GM19099 (cell line): ENCODE data around the gene TBC1D5.

Experiments
- POLR2A ChIP-seq: IDR thresholded peaks from 3 replicates; pipeline ENCODE4 v1.6.1; 2011; ENCODE audit warnings: low read depth; ENCODE audit not compliant: insufficient read length; ENCODE audit errors: extremely low read depth

TBC1D5 gene

DNA sequence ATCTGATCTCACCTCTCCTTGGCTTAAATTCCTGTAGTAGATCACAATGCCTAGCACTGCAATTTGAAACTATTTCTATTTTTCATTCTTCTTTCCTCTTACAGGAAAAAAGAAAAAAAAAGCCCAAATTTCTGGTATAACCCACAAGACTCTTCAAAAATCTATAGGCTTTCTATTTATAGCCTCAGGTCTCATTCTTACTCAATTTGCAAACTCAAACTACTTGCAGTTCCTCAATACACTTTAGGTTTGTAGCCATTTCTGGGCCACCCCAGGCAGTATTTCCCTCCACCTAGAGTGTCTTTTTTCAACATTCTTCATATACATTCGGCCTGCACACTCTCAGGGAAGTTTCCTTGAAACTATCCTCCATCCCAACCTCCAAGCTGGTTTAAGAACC, 169.0 kb downstream of the TBC1D5 start:
- TF ChIP-seq POLR2A = no peak

DNA sequence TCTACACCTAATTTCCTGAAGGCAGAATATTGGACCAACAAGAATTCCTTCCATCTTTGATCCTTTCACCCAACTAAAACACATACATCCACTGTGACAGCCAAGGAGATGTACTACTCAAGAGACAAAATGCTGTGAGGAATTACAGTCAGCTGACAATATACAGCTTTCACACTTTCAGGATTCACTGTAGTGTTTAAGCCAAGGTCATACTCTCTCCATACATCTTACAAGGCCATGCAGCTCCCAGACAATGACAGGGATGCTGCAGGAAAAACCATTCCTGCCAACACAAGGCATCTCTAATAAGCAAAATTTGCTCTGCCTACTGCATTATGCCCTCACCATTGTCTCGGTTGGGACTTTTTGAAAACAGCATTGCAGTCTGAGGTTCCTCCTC, 170.7 kb downstream of the TBC1D5 start:
- no peak for TF ChIP-seq POLR2A

- TF ChIP-seq POLR2A = no peak
These were observed 179.6 kb downstream of the TBC1D5 start for GRCh38 chr3:17562845-17563244.

- TF ChIP-seq POLR2A = no peak
These were observed 183.9 kb downstream of the TBC1D5 start for GRCh38 chr3:17558565-17558964.

GRCh38 chr3:17557749-17558463, 184.5 kb downstream of the TBC1D5 start:
- no peak for TF ChIP-seq POLR2A

- TF ChIP-seq POLR2A = no peak
These were observed 186.9 kb downstream of the TBC1D5 start for GRCh38 chr3:17555525-17555924.

GRCh38 chr3:17554078-17554477, 188.4 kb downstream of the TBC1D5 start:
- TF ChIP-seq POLR2A = no peak

GRCh38 chr3:17553080-17553479, 189.4 kb downstream of the TBC1D5 start:
- no peak for TF ChIP-seq POLR2A

GRCh38 chr3:17552351-17552750, 190.1 kb downstream of the TBC1D5 start:
- no peak for TF ChIP-seq POLR2A

DNA sequence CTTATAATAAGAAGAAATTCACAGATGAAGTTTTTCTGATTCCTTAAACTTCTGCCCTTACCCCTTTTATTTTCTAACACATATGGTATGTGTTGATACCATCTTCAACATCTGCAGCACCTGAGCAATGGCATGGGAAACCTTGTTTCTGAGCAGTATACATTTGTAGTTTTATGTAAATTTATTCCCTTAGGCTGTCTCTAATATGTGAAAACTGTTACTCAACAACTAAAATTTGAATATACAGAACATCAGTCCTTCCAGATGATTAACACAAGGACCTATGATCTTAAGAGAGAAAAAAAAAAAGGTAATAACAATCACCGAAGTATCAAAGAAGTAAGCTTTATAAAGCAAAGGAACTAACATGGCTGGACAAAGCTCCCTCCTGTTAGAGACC, 190.5 kb downstream of the TBC1D5 start:
- no peak for TF ChIP-seq POLR2A

DNA sequence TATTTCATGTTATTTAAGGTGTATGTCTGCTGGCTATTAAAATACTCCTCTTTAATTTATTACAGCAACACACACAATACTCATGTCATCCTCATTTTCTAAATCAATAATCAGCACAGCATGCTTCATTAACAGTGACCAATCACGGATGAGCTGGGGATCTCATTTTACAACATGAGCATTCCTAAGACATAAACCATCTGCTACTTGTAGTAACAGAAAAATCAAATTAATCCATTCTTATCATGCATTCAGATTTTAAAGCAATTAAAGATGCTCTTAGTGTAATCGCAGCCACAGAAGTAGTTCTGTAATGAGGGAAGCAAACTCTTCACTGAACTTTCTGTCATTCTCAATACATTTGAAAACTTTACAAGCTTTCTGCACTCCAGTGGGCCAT, 191.1 kb downstream of the TBC1D5 start:
- no peak for TF ChIP-seq POLR2A

GRCh38 chr3:17550624-17551023, 191.8 kb downstream of the TBC1D5 start:
- TF ChIP-seq POLR2A = no peak

- TF ChIP-seq POLR2A = no peak
These were observed 195.8 kb downstream of the TBC1D5 start for GRCh38 chr3:17546500-17547255.

DNA sequence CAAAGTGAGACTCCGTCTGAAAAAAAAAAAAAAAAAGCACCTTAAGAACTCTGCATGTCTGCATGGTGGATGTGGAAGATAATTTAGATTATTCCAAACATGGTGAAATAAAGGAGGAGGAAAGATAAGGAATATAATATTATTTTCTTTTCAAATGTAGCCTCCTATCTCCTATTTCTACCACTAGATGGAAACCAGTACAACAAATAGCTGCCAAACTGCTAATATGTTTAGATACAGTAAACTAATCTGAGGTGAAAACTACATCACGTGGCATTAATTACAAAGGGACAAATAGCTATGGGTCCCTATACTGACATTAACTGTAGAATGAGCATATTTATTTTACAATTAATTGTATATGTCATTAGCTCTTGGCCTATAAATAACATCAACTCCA, 197.8 kb downstream of the TBC1D5 start:
- TF ChIP-seq POLR2A = no peak

DNA sequence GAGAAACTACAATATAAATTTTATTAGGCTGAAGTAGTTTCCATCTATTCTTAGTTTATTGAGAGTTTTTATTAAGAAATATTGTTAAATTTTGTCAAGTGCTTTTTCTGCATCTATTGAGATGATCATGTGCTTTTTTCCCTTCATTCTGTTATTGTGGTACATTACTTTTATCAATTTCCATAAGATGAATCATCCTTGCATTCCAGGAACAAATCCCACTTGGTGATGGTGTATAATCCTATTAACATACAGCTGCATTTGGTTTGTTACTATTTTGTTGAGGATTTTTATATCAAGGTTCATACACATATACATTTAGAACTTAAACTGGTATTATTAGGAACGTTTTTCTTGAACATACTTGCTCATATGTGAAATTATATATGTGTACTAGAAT, 199.8 kb downstream of the TBC1D5 start:
- TF ChIP-seq POLR2A = no peak

- no peak for TF ChIP-seq POLR2A
These were observed 203.0 kb downstream of the TBC1D5 start for GRCh38 chr3:17539436-17539835.
